ENCODE data around the gene KMO.

The KMO gene

DNA sequence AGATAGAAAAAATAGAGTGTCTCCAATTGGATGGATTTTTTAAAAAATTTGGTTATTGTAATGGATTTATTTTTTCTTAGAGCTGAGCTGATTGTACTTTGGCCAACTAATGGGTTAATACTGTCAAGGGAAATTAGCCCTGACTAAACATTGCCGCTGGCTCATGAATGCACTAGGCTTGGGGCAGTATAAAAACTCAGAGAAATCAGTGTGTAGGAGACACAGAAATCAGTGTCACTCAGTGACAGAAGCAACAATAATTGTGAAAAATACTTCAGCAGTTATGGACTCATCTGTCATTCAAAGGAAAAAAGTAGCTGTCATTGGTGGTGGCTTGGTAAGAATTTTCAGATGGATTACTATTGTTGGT lies at the start of gene KMO:
KMO (plus strand) TSS at position 217 of the 370 bp plus-strand sequence; CDS start at position 284, 67 bp downstream.
- DNase-seq (ENCODE audit: low spot score): no peak

DNA sequence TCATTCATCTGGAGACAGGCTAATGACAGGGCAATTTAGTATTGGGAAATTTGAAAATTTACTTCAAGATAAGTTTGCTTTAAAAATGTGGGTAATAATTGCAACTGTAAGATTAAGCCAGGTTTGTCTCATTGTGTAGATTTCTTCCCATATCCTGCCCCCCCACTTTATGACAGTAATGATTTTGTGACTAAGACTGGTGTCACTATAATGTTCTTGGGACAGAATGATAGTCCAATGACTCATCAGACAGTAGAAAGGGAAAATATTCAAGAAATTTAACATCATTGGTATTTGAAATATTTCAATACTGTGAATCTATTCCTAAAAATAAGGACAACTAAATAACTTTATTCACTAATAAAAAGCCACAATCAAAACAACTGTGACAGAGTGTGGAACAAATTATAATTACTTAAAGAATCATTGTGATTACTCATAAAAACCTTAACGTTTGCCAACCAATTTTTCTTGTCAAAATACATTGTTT lies 49.4 kb upstream of the KMO start:
- DNase-seq (ENCODE audit: low spot score): peak; percentile 42

DNA sequence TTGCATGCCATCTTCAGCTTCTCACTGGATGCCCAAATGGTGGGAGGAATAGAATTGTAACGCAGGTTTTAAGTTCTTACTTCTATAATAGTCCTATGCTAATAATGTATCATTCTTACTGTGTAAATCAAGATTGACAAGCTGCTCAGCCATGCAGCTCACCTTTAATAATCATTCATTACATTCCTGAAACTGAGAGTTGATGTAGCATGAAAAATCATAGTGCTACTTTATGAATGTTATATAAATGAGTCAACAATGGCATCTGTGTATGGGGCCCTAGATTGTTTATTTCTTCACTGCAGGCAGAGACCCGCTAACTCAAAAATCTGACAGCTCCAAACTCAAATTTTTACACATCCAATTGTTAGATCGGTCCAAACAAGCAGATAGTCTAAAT lies 47.0 kb upstream of the KMO start:
- no peak for DNase-seq (ENCODE audit: low spot score)

GRCh38 chr1:241485554-241485992 lies 46.6 kb upstream of the KMO start:
- no peak for DNase-seq (ENCODE audit: low spot score)

DNA sequence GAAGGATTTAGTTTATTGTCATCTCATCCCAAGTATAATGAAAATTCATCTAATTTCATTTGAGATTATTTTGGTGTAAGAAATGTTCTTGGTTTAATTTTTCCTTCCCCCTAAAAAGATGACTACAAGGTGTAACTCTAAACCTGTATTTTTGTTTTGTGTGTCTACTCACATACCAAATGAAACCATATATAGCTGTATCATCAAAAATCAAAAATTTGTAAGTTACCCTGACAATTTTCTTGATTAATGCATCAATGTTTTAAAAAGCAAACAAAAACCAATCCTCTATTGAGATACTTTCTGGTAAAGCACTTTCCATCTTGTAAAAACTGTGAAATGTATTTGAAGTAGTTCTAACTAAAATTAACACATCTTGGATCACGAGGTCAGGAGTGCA lies 43.4 kb upstream of the KMO start:
- no peak for DNase-seq (ENCODE audit: low spot score)

DNA sequence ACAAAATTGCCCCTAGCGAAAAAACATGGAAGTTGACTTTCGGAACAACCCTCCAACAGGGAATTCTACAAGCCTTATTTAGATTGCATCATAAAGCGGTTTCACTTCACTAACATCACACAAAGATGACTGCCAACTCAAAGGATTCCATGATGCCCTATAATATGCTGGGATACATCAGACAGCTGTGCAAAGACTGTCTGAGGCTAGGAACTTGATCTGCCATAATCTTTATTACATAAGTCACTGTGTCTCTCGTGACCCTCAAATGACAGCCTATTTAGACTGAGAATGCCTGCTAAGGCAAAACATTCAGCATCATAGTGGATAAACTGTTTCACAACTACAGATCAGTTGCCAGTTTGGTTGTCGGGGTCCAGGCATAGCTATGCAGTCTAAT lies 36.4 kb upstream of the KMO start:
- DNase-seq (ENCODE audit: low spot score): no peak

DNA sequence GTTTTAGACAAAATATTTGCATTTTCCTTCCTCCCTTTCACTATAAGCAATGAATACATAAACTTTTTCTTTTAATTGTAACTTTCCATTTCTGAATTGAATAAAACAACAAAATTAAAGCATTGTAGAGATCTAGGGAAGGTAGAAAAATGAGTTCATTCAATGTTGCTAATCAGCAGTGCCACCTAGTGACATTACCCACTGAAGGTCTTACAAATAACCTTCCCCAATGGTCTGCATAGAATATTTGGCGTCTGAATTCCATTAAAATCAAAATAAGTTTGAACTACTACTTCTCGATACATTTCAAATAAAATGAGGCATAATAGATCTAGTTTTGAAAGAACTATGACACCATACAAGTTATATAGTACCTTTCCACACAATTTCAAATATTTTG lies 32.3 kb upstream of the KMO start:
- peak; percentile 6 for DNase-seq (ENCODE audit: low spot score)

DNA sequence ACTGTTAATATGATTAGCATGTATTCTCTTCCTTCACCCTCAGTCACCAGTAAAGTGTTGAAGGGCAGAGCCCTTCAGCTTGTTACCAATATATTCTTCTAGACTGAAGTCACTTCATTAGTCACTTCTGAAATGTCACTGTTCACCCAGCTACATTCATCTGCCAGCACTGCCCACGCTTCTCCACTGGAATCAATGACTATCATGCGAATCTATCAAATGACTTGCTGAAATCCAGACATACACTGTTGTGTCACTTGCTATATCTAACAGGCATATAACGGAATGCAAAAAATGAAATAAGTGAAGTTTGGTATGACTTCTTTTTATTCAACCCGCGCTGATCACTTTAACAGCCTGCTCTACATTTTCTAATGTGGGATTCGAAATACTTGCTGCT lies 28.7 kb upstream of the KMO start:
- no peak for DNase-seq (ENCODE audit: low spot score)

DNA sequence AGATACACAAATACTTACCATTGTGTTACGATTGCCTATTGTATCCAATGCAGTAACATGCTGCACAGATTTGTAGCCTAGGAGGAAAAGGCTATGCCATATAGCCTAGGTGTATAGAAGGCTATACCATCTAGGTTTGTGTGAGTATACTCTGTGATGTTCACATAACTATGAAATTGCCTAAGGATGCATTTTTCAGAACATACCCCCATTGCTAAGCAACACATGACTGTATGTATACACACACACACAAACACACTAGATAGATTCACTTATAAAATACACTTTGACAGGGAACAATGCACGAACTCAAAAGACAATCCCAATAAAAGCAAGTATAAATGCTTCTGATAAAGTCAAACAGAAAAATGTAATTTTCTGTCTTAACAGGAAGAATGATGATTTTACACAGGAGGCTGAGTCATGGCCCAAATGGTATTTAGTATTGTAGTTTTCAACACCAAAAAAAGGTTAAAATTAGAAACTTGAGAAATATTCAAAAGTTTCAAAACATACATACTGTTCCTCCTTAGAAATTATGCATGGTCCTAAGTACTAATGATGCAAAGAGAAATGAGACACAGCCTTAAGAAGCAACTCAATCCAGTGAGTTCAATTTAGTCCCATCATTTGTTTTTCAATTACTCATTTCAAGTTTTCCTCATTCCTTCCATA lies 24.9 kb upstream of the KMO start:
- no peak for DNase-seq (ENCODE audit: low spot score)

DNA sequence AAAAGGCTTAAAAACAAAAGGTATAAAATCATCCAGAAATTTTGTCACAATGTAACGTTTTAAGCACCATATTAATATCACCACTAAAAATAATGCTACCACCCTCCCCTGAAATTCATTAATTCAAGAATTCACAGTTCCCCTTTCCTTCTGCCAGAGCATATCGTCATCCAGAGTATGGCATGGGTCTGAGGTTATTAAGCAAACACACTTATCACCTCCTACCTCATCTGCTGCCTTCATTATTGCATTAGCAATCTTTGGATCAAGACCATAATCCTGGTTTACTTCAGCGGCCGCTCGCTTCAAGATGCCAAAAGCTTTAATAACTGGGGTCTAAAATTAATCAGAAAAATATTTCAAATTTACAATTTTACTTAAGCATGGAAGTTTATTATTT lies 18.8 kb upstream of the KMO start:
- DNase-seq (ENCODE audit: low spot score): no peak

DNA sequence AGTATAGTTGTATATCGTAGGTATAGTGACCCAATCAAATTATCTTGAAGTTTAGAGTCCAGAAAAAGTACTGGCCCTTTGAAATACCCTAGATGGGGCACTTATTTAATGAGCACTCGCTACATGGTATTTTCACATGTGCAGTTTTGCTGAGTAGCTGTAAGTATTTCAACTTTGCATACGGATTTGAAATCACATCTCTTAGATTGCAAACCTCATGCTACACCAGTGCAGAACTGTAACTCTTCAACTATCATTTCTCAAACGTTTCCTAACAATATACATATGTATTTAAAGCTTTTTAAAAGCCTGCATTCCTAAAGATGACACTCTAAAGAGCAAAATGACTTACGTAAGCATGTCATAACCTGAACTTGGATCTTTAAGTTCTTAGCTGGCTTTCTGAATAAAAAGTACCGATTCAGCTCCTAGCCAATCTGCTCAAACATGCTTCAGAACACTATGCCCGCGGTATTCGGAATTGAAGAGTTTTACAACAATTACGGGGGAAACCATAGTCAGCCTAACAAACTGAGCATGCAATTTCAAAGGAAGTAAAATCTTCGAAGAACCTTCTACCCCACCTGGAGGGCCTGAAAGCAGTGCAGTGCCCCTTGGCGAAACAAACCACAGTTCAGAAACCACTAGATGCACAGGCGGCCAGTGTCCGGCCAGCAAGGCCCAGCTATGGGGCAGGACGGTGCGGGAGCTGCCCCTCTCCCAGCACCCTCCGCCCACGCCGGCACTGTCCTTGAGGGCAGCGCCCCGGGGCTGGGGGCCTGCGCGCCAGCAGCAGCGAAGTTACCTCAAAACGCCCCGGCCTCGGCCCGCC lies 13.5 kb upstream of the KMO start:
- DNase-seq (ENCODE audit: low spot score): no peak

DNA sequence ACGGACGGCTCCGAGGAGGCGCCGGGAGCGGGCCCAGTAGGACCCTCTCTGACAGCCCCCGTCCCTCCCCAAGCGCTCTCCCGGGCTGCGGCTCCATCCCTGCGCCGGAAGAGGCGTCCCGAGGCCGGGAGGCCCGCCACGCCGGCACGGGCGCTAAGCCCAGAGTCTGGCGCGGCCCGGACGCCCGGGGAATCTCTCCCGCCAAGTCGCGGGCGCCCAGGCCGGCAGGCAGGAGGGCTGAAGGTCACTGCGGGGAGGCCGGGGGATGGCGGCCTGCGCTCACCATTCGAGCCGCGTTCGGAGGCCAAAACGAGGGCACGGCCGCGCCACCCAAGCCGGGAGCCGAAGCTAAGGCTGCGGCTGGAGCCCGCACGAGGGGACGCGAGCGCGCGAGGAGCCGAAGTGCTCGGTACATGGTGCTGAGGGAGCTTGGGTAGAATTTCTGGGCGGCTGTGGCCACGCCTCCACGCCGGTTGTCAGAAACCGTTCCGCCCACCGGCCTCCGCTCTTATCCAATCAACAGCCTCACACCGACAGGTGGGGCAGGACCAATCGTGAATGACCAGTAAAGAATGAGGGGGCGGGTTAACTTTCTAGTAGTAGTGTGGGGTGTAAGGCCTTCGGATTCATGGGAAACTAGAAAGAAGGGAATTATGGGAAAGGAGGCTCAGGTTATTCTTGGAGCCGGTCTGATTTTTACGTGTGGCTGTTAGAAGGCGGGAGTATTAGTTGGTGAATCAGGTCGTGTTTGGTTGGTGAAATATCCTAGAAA lies 12.7 kb upstream of the KMO start, which contains the start of gene FH:
FH (minus strand) TSS at position 448 of the 772 bp plus-strand sequence; CDS start at position 415, 33 bp downstream.
- DNase-seq (ENCODE audit: low spot score): peak; percentile 84

DNA sequence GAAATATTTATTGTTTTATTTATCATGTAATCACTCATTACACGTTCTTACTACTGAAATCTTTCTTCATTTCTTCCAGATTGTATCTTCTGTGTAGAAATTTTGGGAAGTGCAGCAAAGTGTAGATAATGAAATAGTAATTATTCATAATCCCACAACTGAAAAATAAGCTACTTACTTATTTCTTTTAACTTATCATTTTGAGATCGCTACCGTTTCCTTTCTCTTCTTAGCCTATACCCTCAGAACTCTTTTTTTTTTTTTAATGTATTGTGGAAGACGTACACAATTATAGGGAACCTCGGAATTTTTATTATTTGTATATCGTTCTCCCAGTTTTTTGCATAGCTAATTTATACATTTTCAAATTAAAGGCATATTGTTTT lies 12.1 kb upstream of the KMO start:
- no peak for DNase-seq (ENCODE audit: low spot score)

DNA sequence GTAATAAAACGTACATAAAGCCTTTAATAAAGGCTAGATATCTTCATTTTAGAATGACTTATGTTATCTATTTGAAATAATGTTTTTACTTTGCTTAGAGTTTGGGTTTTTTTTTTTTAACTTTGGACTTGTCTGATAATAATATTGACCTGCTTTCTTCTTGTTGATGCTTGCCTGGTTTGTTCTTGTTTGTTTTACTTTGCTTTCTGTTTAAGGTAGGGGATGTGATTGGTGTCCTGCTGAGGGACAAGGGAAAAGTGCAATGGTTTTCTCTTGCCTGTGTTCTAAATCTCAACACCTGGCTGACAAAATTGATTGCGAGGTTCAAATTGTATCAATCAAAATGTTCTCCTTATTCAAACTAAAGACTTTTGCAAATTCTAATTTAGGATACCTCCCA lies 10.5 kb upstream of the KMO start:
- DNase-seq (ENCODE audit: low spot score): no peak

GRCh38 chr1:241525026-241525425 lies 7.2 kb upstream of the KMO start:
- no peak for DNase-seq (ENCODE audit: low spot score)

DNA sequence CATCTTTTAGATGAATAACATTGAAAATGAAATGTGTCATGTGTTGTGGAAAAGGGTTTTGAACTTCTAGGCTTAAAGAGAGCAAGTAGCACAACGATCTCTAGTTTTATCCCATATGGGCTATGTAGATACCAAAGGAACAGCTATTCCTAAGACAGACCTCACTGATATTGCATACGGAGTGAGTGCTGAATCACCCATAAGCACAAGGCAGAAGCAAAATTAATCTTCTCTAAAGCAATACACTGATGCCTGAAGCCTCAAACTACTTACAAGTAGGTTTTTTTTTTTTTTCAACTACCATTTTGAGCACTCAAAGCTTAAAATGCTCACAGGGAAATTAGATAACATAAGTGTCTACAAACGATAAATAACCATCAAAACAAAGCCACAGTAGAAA lies 5.0 kb upstream of the KMO start:
- no peak for DNase-seq (ENCODE audit: low spot score)

GRCh38 chr1:241531195-241532161 lies 700 bp upstream of the KMO start:
- DNase-seq (ENCODE audit: low spot score): no peak

DNA sequence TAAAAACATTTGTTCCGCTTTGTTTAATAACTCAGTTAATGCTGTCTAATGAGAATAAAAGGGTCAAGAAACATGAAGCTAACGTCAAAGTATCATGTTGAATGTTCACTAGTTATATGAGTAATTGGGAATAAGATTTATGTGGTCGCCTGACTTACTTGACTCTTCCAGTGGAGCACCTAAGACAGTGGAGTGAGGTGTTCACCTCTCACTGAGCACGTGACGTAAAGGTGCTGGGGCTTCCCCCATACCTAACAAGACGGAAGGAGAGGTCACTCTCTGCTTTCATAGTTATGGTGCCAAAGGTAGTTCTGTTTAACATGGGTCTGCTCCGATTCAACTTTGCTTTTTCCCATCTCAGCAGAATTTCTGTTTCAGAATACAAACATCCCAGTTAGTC lies 686 bp downstream of the KMO start:
- DNase-seq (ENCODE audit: low spot score): no peak

- no peak for DNase-seq (ENCODE audit: low spot score)
Observed at GRCh38 chr1:241533326-241534115, 1.3 kb downstream of the KMO start.

DNA sequence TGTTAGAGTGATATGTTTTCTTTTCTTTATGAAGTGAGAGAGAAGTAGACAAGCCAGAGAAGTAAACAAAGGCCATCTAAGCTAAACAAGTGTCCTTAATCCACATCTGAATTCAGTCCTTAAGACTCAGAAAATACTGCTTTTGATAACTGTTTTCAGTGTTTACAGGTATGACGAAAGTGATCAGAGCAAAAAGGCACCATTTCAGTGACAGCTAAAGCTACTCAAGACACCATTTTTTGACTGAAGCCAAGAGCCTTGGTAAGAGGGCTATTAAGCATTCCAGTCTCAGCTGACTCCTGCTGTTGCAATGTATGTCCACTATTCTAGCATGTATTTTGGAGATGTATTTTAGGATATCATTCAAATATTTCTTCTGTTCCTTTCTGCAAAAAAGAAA lies 4.1 kb downstream of the KMO start:
- DNase-seq (ENCODE audit: low spot score): no peak

DNA sequence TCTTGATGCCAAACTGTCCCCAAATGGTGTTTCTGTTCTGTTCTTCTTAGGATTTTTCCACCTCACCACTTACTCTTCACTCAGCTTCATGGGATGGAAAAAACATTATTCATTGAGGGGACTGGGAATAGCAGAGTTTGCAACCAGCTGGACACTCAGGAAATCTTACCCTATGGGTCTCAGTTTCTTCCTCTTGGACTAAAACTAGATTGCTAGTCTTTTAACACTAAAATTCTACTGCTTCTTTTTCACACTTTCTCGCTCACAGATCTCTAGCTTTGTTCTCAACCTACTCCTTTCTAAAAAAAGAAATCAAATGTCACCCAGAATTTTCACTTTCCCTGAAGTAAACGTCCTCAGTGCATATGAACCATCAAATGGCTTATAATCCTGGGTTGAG lies 4.8 kb downstream of the KMO start:
- no peak for DNase-seq (ENCODE audit: low spot score)

Measured in hepatic stellate cell (primary cell).